Measurements from ENCODE around the gene SSBP4. TPM values are rescaled to one million over a fixed set of nuclear protein-coding genes. Genes with fewer than 3 reads are reported as not detected.

Gene SSBP4
- total and polyA plus RNA-seq, 9 of the 15 experiments (the other 6 are each of a cell fraction or from before 2014, with no cell fraction given), result 1.1 to 189 (median 39.0) TPM

- TF ChIP-seq MCM7 (IDR thresholded peaks at IDR 0.05) (no peak), NFIC (IDR thresholded peaks at IDR 0.05) (no peak), CEBPB (tag; IDR thresholded peaks at IDR 0.05) (no peak), TAL1 (IDR thresholded peaks at IDR 0.05) (no peak), BCOR (IDR thresholded peaks at IDR 0.05) (no peak), ZNF780A (CRISPR knock-in tag; IDR thresholded peaks at IDR 0.05) (no peak), KAT7 (CRISPR knock-in tag; IDR thresholded peaks at IDR 0.05; ENCODE audit: borderline replicate concordance) (no peak), CBX2 (IDR thresholded peaks at IDR 0.05; ENCODE audit: insufficient read depth, low read length, poor library complexity, severe bottlenecking) (no peak), TARDBP (IDR thresholded peaks at IDR 0.05) (no peak), PYGO2 (tag; IDR thresholded peaks at IDR 0.05) (no peak), FOXJ2 (tag; IDR thresholded peaks at IDR 0.05) (no peak), ZNF140 (CRISPR knock-in tag; IDR thresholded peaks at IDR 0.05) (no peak), HCFC1 (IDR thresholded peaks at IDR 0.05; ENCODE audit: low read depth, low read length) (no peak), ZBTB9 (CRISPR knock-in tag; IDR thresholded peaks at IDR 0.05) (peak; percentile 86), PTBP1 (IDR thresholded peaks at IDR 0.05; ENCODE audit: low read depth, low read length) (no peak), RCOR1 (IDR thresholded peaks at IDR 0.05; ENCODE audit: borderline replicate concordance in 1 of 2, low read depth in 2 of 2, low read length in 2 of 2) (no peak), ZFX (CRISPR knock-in tag; IDR thresholded peaks at IDR 0.05) (no peak), RBM34 (IDR thresholded peaks at IDR 0.05; ENCODE audit: borderline replicate concordance, insufficient read depth, low read length) (no peak), MTA3 (IDR thresholded peaks at IDR 0.05; ENCODE audit: borderline replicate concordance) (no peak), TAF9B (IDR thresholded peaks at IDR 0.05; ENCODE audit: partially characterized antibody) (no peak), JUNB (CRISPR knock-in tag; conservative IDR thresholded peaks at IDR 0.05) (no peak), MAFG (tag; conservative IDR thresholded peaks at IDR 0.05) (no peak), HBP1 (CRISPR knock-in tag; IDR thresholded peaks at IDR 0.05) (0 out of 2 replicates have a peak, but pooled peaks have one; percentile 21), ESRRB (CRISPR knock-in tag; IDR thresholded peaks at IDR 0.05; ENCODE audit: borderline replicate concordance) (no peak), BMI1 (IDR thresholded peaks at IDR 0.05; ENCODE audit: low read length) (no peak), KLF13 (tag; IDR thresholded peaks at IDR 0.05; ENCODE audit: borderline replicate concordance, low read depth) (no peak), IRF2 (CRISPR knock-in tag; IDR thresholded peaks at IDR 0.05) (no peak), ETS2 (tag; IDR thresholded peaks at IDR 0.05; ENCODE audit: borderline replicate concordance, poor library complexity, severe bottlenecking) (no peak), TEAD2 (tag; IDR thresholded peaks at IDR 0.05) (no peak), BRCA1 (IDR thresholded peaks at IDR 0.05) (no peak), BRCA1 (CRISPR knock-in tag; IDR thresholded peaks at IDR 0.05) (no peak), ZNF785 (CRISPR knock-in tag; IDR thresholded peaks at IDR 0.05) (no peak), FOXP1 (CRISPR knock-in tag; IDR thresholded peaks at IDR 0.05) (no peak)
Observed at GRCh38 chr19:18477974-18478373, 58.8 kb downstream of the SSBP4 start (continued).

Data from K562 (cell line).